ENCODE measurements around the gene RNF103. TPM values are rescaled to one million over a fixed set of nuclear protein-coding genes. Genes with fewer than 3 reads are reported as not detected.

Gene RNF103
- total and polyA plus RNA-seq, 2 donors from 2014 or later = 12.5 to 29.9 TPM

- H3K4me1 ChIP-seq (ENCODE audit: control insufficient read depth in 2 of 3, insufficient read depth in 2 of 3, low read depth in 1 of 3, low read length in 3 of 3) = peaks cover 5 to 10% (median 6%) of the 10 kb centered on the region in 3 donors
- peak overlapping the region; percentile 86 to 92 (median 89) for H3K9ac ChIP-seq (ENCODE audit: low read length in 3 of 3)
- H3K36me3 ChIP-seq (ENCODE audit: control insufficient read depth in 2 of 3, insufficient read depth in 3 of 3, low read length in 3 of 3) = no peaks in the 10 kb centered on the region
- no peak for TF ChIP-seq CTCF (IDR thresholded peaks at IDR 0.05; ENCODE audit: borderline replicate concordance, extremely low read depth, insufficient read depth)
- no peaks in the 10 kb centered on the region for H3K27me3 ChIP-seq (ENCODE audit: control insufficient read depth, insufficient read depth, low read length)
- peak overlapping the region; percentile 82 to 98 (median 85) for H3K4me3 ChIP-seq (ENCODE audit: low read length in 3 of 3)
- FAIRE-seq (no peak), DNase-seq (no peak)
- intact Hi-C loops (cut with DNase I) = no loop called here
- peak overlapping the region; percentile 99 for H3K27ac ChIP-seq (ENCODE audit: low read depth in 2 of 2, low read length in 2 of 2)
- no peaks in the 10 kb centered on the region for H3K9me3 ChIP-seq (ENCODE audit: control insufficient read depth in 2 of 3, insufficient read depth in 1 of 3, low read length in 3 of 3)
Measured at GRCh38 chr2:86562485-86562921, 61.2 kb downstream of the RNF103 start.

GRCh38 chr2:86557836-86558235 is 65.8 kb downstream of the RNF103 start:
- no peak for FAIRE-seq
- H3K27me3 ChIP-seq (ENCODE audit: control insufficient read depth, insufficient read depth, low read length) = no peaks in the 10 kb centered on the region
- H3K36me3 ChIP-seq (ENCODE audit: control insufficient read depth in 2 of 3, insufficient read depth in 3 of 3, low read length in 3 of 3) = no peaks in the 10 kb centered on the region
- intact Hi-C loops (cut with DNase I) = no loop called here
- peaks cover 0 to 1% (median 0%) of the 10 kb centered on the region in 3 donors for H3K9me3 ChIP-seq (ENCODE audit: control insufficient read depth in 2 of 3, insufficient read depth in 1 of 3, low read length in 3 of 3)
- DNase-seq = no peak
- H3K27ac ChIP-seq (ENCODE audit: low read depth in 2 of 2, low read length in 2 of 2) = no peak overlapping the region
- H3K4me1 ChIP-seq (ENCODE audit: control insufficient read depth in 2 of 3, insufficient read depth in 2 of 3, low read depth in 1 of 3, low read length in 3 of 3) = peaks cover 0 to 6% (median 3%) of the 10 kb centered on the region in 3 donors
- no peak for TF ChIP-seq CTCF (IDR thresholded peaks at IDR 0.05; ENCODE audit: borderline replicate concordance, extremely low read depth, insufficient read depth)
- no peak overlapping the region for H3K9ac ChIP-seq (ENCODE audit: low read length in 3 of 3)
- H3K4me3 ChIP-seq (ENCODE audit: low read length in 3 of 3) = no peak overlapping the region

- DNase-seq (peak in 1 of 5 donors; percentile 7), FAIRE-seq (no peak)
- H3K4me3 ChIP-seq (ENCODE audit: low read length in 3 of 3) = no peak overlapping the region
- peaks cover 0 to 1% (median 0%) of the 10 kb centered on the region in 3 donors for H3K9me3 ChIP-seq (ENCODE audit: control insufficient read depth in 2 of 3, insufficient read depth in 1 of 3, low read length in 3 of 3)
- no peaks in the 10 kb centered on the region for H3K36me3 ChIP-seq (ENCODE audit: control insufficient read depth in 2 of 3, insufficient read depth in 3 of 3, low read length in 3 of 3)
- no peak for TF ChIP-seq CTCF (IDR thresholded peaks at IDR 0.05; ENCODE audit: borderline replicate concordance, extremely low read depth, insufficient read depth)
- no peak overlapping the region for H3K27ac ChIP-seq (ENCODE audit: low read depth in 2 of 2, low read length in 2 of 2)
- no peaks in the 10 kb centered on the region for H3K27me3 ChIP-seq (ENCODE audit: control insufficient read depth, insufficient read depth, low read length)
- no peak overlapping the region for H3K9ac ChIP-seq (ENCODE audit: low read length in 3 of 3)
- intact Hi-C loops (cut with DNase I) = no loop called here
- H3K4me1 ChIP-seq (ENCODE audit: control insufficient read depth in 2 of 3, insufficient read depth in 2 of 3, low read depth in 1 of 3, low read length in 3 of 3) = no peaks in the 10 kb centered on the region
Measured at GRCh38 chr2:86556508-86556907, 67.2 kb downstream of the RNF103 start.

Other genes starting within 250 kb of the RNF103 start
- gene KDM3A, start 182.5 kb downstream of the RNF103 start, total RNA-seq = 43.8 TPM
- gene KDM3A, start 182.5 kb downstream of the RNF103 start, polyA plus RNA-seq (ENCODE audit: insufficient read depth, low read depth, low replicate concordance) = 10.9 TPM
- 162 TPM for gene CHMP3, start 60.4 kb downstream of the RNF103 start, total RNA-seq
- 123 TPM for gene CHMP3, start 60.4 kb downstream of the RNF103 start, polyA plus RNA-seq (ENCODE audit: insufficient read depth, low read depth, low replicate concordance)
- gene RMND5A, start 96.4 kb upstream of the RNF103 start, total RNA-seq = 33.6 TPM
- 13.9 TPM for gene RMND5A, start 96.4 kb upstream of the RNF103 start, polyA plus RNA-seq (ENCODE audit: insufficient read depth, low read depth, low replicate concordance)
- 5.9 TPM for gene CD8A, start 167.0 kb upstream of the RNF103 start, total RNA-seq
- gene CD8A, start 167.0 kb upstream of the RNF103 start, polyA plus RNA-seq (ENCODE audit: insufficient read depth, low read depth, low replicate concordance) = 0.65 TPM
- 2.5 TPM for gene CD8B, start 238.0 kb upstream of the RNF103 start, total RNA-seq
- gene CD8B, start 238.0 kb upstream of the RNF103 start, polyA plus RNA-seq (ENCODE audit: insufficient read depth, low read depth, low replicate concordance) = not detected

Data from kidney (tissue), 14 donors.